Transverse colon (tissue), 4 donors: ENCODE measurements around the gene CREBZF. TPM values are rescaled to one million over a fixed set of nuclear protein-coding genes. Genes with fewer than 3 reads are reported as not detected.

Experiments
- DNase-seq: peaks from one replicate; pipeline ENCODE4 v3.0.0-alpha.2; 2019
- H3K27ac ChIP-seq, 4 donors: fragments of 200-600 bp; sonication (generic); 2 replicates each; pipeline ENCODE4 v1.5.1; 2016 to 2018; ENCODE audit warnings: inconsistent platforms in 4 of 4
- H3K27me3 ChIP-seq: fragments of 200-600 bp; sonication (generic); 2 replicates; pipeline ENCODE4 v1.5.1; 2017; ENCODE audit warnings: inconsistent platforms
- H3K36me3 ChIP-seq, 4 donors: fragments of 200-600 bp; sonication (generic); 2 replicates each; pipeline ENCODE4 v1.5.1; 2017 to 2019; ENCODE audit warnings: inconsistent platforms in 4 of 4
- H3K4me1 ChIP-seq, 4 donors: fragments of 200-600 bp; sonication (generic); 2 replicates each; pipeline ENCODE4 v1.5.1; 2017 to 2020; ENCODE audit warnings: inconsistent platforms in 4 of 4
- H3K4me3 ChIP-seq, 4 donors: fragments of 200-600 bp; sonication (generic); 1 replicate in 1 of 4; 2 replicates in 3 of 4; pipeline versions ENCODE4 v1.5.1 to v1.6.1; 2017 to 2019; ENCODE audit warnings: inconsistent platforms in 4 of 4
- H3K9me3 ChIP-seq, 2 donors: fragments of 200-600 bp; sonication (generic); 2 replicates each; pipeline ENCODE4 v1.5.1; 2017 to 2019; ENCODE audit warnings: inconsistent platforms in 2 of 2
- CTCF ChIP-seq, 5 experiments: fragments of 200-600 bp in 3 of 5; fragments of 450-650 bp in 2 of 5; sonication (generic) in 3 of 5; IDR thresholded peaks; 1 replicate in 2 of 5; 2 replicates in 3 of 5; pipeline ENCODE4 v1.5.1; 2016 to 2017; ENCODE audit warnings: antibody characterized with exemption in 5 of 5, inconsistent platforms in 3 of 5, mild to moderate bottlenecking in 2 of 5, moderate library complexity in 1 of 5
- EP300 ChIP-seq: sonication (generic); formaldehyde crosslinking; IDR thresholded peaks from one replicate; pipeline ENCODE4 v1.6.1; 2017; ENCODE audit warnings: antibody characterized with exemption, low read depth
- POLR2A ChIP-seq: fragments of 450-650 bp; IDR thresholded peaks from one replicate; pipeline ENCODE4 v1.6.1; 2016; ENCODE audit warnings: antibody characterized with exemption, mild to moderate bottlenecking, moderate library complexity
- POLR2AphosphoS5 ChIP-seq, 3 donors: sonication (generic); formaldehyde crosslinking; IDR thresholded peaks; one replicate each; pipeline ENCODE4 v1.6.1; 2016; ENCODE audit warnings: antibody characterized with exemption in 3 of 3
- WGBS, 2 donors: methylation state at CpG; one replicate each; pipeline ENCODE4 v1.1.5; 2018; ENCODE audit warnings: low coverage in 1 of 2; 5-methylcytosine and 5-hydroxymethylcytosine counted together
- in situ Hi-C, 4 donors: fragments of 200-750 bp; cut with MboI; loops; one replicate each; pipeline versions ENCODE4 v1.15.0 to v1.15.1; 2017; ENCODE audit warnings: low sequenced_read_pairs in 3 of 4, low pct_ligation_motif_present in 1 of 4, low pct_unique_long_range_greater_than_20kb in 1 of 4
- intact Hi-C: fragments of 100-400 bp; cut with DNase I; formaldehyde crosslinking; loops from one replicate; pipeline ENCODE4 v1.15.1; 2023; ENCODE audit warnings: low total_unique reads
- total RNA-seq, 4 donors: library from RNA; depleted of rRNA; stranded (reverse); fragments of >200 nt; gene quantifications; one replicate each; pipeline ENCODE4 v1.1.0, GENCODE V29; 2016

The CREBZF gene
- total RNA-seq, 4 donors from 2014 or later: 55.3 to 147 (median 85.5) TPM

GRCh38 chr11:85685125-85685819, 20.3 kb upstream of the CREBZF start:
- Histone ChIP-seq H3K4me1 (peaks cover 3 to 29% (median 6%) of the 10 kb centered on the region in 4 donors), H3K9me3 (no peaks in the 10 kb centered on the region), H3K4me3 (peak overlapping the region in 3 of 4 donors; percentile 15 to 39 (median 18)), H3K27ac (peak overlapping the region; percentile 75 to 86 (median 82)), H3K36me3 (peaks cover 0 to 2% (median 0%) of the 10 kb centered on the region in 4 donors), H3K27me3 (no peaks in the 10 kb centered on the region)
- in situ Hi-C loops: no loop called here
- no peak for TF ChIP-seq CTCF (IDR thresholded peaks at IDR 0.05)
- no peak for TF ChIP-seq POLR2AphosphoS5 (IDR thresholded peaks at IDR 0.05)
- no peak for TF ChIP-seq POLR2A
- no peak for TF ChIP-seq EP300
- 63 to 75% methylated on average over 3 to 15 of the region's 15 CpGs for WGBS, 2 donors
- DNase-seq: no peak
- intact Hi-C loops: no loop called here

GRCh38 chr11:85682330-85683305, 17.7 kb upstream of the CREBZF start:
- in situ Hi-C loops: no loop called here
- Histone ChIP-seq H3K4me1 (peaks cover 3 to 29% (median 6%) of the 10 kb centered on the region in 4 donors), H3K27ac (peak overlapping the region; percentile 11 to 41 (median 24)), H3K36me3 (no peaks in the 10 kb centered on the region), H3K9me3 (no peaks in the 10 kb centered on the region), H3K4me3 (peak overlapping the region; percentile 29 to 57 (median 33)), H3K27me3 (no peaks in the 10 kb centered on the region)
- intact Hi-C loops: no loop called here
- peak in 1 of 3 donors; percentile 60 for TF ChIP-seq POLR2AphosphoS5 (IDR thresholded peaks at IDR 0.05)
- peak; percentile 27 for TF ChIP-seq POLR2A
- TF ChIP-seq EP300: no peak
- peak; percentile 55 for DNase-seq
- 17 to 61% methylated on average over 20 to 43 of the region's 43 CpGs for WGBS, 2 donors

GRCh38 chr11:85680897-85681296, 16.0 kb upstream of the CREBZF start:
- in situ Hi-C loops (no loop called here), intact Hi-C loops (no loop called here)
- no peaks in the 10 kb centered on the region for H3K27me3 ChIP-seq
- TF ChIP-seq POLR2A (no peak), CTCF (IDR thresholded peaks at IDR 0.05) (no peak), EP300 (no peak), POLR2AphosphoS5 (IDR thresholded peaks at IDR 0.05) (no peak)
- H3K4me1 ChIP-seq: peaks cover 3 to 23% (median 6%) of the 10 kb centered on the region in 4 donors
- H3K4me3 ChIP-seq: no peak overlapping the region
- WGBS, 2 donors: 79% methylated on average over 1 of the region's 1 CpG; no CpG with 5 or more reads in 1 of the 2 donors
- no peaks in the 10 kb centered on the region for H3K9me3 ChIP-seq
- no peak for DNase-seq
- H3K36me3 ChIP-seq: no peaks in the 10 kb centered on the region
- H3K27ac ChIP-seq: no peak overlapping the region

- Histone ChIP-seq H3K36me3 (no peaks in the 10 kb centered on the region), H3K4me3 (no peak overlapping the region), H3K27ac (no peak overlapping the region), H3K4me1 (peaks cover 0 to 14% (median 0%) of the 10 kb centered on the region in 4 donors), H3K27me3 (no peaks in the 10 kb centered on the region), H3K9me3 (no peaks in the 10 kb centered on the region)
- 64 to 67% methylated on average over 4 of the region's 4 CpGs for WGBS, 2 donors
- intact Hi-C loops (no loop called here), in situ Hi-C loops (no loop called here)
- TF ChIP-seq CTCF (IDR thresholded peaks at IDR 0.05) (no peak), EP300 (no peak), POLR2A (no peak), POLR2AphosphoS5 (IDR thresholded peaks at IDR 0.05) (no peak)
- no peak for DNase-seq
Measured at GRCh38 chr11:85679576-85679975, 14.6 kb upstream of the CREBZF start.
